HG02884 (cell line): ENCODE data around the gene ZNF718.
A peak's percentile ranks its signal among the peaks of the same experiment; 100 is the strongest.
"Not testable (repeated sequence)": the region's sequence is repeated elsewhere in the genome, so short reads cannot be mapped to it uniquely, and the experiment has no call there.

Experiments used
- ATAC-seq: cut with Tn5 transposase; IDR thresholded peaks from one replicate; pipeline ENCODE4 v1.9.1; 2021; ENCODE audit warnings: mild to moderate bottlenecking, moderate library complexity; ENCODE audit not compliant: unreplicated experiment

The ZNF718 gene

DNA sequence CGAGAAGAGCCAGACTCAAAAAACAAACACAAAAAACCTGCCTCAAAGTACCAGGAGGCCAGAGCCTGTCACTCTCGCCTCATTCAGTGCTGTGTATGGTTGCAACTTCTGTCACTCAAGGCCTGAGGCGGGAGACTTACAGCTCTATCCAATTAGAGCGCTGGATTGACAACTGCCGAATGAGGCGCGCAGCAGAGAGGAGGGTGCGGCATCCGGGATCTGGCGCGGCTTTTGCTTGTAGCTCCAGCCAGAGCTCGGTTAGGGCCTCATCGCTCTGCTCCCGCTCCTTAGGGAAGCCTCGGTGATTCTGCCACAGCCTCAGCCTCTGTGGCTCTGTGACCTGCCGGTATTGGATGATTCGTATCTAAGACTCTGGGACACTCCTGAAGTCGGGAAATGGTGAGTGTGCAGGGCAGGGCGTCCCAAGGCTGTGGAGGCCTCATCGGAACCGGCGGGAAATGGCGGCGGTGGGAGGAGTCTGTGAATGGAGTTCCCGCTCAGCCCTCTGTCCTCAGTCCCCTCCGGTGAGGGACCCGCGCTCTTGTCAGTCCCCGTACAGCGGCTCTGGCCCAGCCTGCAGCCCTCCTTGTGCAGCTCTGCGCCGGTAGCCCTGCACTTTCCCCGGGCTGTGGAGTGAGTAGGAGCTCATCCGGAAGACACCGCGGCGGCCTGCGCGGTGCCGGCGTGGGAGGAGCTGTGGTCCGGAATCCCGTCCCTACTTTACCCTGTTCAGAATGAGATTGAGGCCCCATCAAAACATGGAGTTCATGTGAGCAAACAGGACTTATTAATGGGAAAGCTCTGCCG lies at the start of gene ZNF718:
ZNF718 (plus strand) TSS at position 227 of the 807 bp plus-strand sequence; CDS start at position 397, 170 bp downstream.
- ATAC-seq = peak; percentile 97

DNA sequence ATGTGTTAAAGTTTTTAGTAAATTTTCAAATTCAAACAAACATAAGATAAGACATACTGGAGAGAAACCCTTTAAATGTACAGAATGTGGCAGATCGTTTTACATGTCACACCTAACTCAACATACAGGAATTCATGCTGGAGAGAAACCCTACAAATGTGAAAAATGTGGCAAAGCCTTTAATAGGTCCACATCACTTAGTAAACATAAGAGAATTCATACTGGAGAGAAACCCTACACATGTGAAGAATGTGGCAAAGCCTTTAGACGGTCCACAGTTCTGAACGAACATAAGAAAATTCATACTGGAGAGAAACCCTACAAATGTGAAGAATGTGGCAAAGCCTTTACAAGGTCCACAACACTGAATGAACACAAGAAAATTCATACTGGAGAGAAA lies 38.4 kb upstream of the ZNF718 start:
- ATAC-seq = no peak

DNA sequence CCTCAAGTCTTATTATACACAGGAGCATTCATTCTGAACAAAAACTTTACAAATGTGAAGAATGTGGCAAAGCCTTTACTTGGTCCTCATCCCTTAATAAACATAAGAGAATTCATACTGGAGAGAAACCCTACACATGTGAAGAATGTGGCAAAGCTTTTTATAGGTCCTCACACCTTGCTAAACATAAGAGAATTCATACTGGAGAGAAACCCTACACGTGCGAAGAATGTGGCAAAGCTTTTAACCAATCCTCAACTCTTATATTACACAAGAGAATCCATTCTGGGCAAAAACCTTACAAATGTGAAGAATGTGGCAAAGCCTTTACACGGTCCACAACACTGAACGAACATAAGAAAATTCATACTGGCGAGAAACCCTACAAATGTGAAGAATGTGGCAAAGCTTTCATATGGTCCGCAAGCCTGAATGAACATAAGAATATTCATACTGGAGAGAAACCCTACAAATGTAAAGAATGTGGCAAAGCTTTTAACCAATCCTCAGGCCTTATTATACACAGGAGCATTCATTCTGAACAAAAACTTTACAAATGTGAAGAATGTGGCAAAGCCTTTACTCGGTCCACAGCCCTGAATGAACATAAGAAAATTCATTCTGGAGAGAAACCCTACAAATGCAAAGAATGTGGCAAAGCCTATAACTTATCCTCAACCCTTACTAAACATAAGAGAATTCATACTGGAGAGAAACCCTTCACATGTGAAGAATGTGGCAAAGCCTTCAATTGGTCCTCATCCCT lies 37.6 kb upstream of the ZNF718 start:
- not testable (repeated sequence) for ATAC-seq

DNA sequence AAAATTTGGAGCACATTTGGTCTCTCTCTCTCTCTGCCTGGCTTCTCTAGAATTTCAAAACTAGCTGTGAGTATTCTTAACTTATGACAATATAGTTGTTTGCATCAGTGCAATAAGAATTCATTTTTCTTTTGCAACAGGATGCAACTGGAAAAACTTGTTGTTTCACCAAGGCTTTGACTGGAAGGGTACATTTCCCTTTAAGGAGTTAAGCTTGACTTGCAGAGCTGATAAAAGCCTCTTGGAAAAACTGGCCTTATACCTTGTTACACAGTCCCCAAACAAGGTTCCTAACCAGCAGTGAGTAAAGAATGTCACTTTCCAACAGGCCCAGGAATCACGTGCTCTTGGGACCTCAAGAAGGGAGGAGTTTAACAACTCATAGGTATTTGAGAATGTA lies 25.9 kb upstream of the ZNF718 start:
- no peak for ATAC-seq

DNA sequence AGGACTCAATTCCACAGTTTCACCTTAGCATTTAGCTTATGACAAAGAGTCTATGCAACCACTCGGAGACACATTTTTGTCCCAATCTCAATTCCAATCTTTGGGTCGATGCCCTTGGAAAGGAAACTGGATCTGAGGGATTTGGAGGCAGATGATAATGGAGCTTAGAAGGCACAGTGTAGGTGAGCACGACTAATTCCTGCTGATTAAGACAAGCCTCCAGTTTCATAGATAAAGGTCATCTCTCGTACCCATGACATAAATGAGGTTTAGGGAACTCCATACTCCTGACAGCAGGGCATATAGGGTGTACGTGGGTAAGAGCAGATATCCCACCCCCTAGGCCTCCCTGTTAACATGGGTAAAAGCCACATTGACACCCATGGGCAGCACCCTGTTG lies 24.4 kb upstream of the ZNF718 start:
- no peak for ATAC-seq

DNA sequence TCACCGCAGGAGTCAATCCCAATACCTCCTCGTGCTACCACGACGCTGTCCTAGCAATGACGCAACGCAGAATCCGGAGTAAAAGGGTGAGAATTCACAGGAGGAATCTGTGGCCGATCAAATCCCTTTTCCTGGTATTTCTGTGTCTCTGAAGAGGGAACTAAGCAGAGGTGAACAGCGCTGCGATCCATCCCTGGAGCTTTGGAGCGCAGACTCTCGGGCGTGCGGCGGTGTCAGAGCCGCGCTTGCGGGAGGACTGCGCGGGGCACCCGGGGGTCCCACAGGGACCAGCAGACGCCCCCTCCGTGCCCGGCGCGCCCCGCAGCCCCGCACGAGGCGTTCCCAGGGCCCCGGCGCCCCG lies 17.2 kb upstream of the ZNF718 start:
- no peak for ATAC-seq

DNA sequence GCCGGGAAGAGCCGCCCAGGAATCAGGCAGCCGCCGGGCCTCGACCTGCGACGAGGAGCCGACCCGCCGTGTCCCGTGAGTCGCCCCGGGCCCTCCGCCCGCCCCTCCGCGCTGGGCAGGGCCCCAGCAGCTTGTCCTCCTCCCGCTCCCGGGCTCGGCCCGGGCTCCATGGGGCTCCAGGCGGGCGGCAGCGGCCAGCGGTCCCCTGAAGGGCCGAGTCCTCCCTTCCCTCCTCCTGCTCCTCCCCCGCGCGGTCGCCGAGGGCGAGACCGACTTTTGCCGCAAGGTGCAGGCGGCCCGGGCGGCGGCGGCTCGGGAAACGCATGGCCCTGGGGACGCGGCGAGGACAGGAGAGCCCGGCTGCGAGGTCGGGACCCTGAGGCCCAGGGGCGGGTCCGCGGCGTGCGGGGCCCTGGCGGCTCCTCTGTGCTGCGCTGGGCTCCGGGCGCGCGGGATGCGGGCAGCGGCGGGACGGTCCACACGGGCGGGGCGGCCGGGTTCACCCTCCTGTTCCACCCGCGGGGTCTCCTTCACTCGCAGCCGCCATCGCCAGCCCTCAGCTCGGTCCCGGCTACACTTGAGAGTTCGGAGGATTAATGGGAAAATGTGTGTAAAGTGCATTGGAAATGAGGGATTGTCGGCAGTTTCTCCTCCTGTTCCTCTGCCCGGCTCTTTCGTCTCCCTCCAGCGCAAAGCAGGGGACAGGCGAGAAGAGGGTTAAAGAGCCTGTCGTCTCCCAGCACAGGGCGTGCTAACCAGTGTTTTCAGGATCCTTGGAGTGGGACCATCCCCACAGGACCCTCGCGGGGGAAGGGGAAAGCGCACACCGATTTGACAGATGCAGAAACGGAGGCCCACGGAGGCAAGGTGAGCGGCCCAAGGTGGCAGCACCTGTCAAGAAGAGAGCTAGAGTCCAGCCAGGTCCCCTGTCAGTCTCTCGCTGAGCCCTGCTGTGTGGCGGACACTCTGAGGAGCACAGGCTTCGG lies 16.6 kb upstream of the ZNF718 start:
- no peak for ATAC-seq

DNA sequence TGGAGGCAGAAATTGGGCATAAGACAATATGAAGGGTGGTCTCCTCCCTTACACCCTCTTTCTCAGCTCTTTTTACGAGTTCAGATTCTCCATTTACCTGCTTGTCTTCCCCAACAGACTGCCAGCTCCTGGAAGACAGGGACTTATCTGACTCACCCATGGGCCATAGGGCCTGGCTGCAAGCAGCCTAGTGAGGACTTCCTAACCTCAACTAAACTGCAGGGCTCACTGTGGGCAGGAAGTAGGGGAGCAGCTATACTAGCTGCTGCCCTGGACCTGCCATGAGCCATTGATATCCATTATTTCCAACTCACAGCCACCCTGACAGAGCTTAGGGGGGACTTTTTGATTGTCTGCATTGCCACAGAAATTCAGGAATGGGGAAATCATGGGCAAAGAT lies 11.5 kb upstream of the ZNF718 start:
- ATAC-seq = no peak

DNA sequence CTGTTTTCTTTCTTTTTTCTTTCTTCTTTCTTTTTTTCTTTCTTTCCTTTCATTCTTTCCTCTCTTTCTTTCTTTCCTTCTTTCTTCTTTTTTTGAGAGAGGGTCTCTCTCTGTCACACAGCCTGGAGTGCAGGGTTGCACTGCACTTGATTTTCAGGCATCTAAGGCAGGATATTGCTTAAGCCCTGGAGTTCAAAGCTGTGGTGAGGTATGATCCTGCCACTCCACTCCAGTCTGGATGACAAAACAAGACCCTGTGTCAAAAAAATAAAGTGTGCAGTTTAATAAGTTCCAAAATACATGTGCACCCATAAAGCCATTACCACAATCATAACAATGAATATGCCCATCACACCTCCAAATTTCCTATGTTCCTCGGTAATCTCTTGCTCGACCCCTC lies 10.6 kb upstream of the ZNF718 start:
- ATAC-seq = no peak

DNA sequence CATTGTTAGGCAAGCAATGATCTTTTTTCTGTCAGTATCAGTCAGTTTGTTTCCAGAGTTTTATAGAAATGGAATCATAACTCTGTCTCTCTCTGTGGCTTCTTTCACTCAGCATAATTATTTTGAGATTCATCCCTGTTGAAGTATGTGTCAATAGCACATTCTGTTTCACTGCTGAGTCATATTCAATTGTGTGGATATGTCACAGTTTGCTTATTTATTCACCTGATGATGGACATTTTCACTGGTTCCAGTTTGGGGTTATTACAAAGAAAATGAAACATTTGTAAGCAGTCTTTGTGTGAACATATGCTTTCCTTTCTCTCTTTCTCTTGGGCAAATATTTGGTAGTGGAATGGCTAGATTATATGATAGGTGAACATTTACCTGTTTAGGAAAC lies 10.2 kb upstream of the ZNF718 start:
- no peak for ATAC-seq

DNA sequence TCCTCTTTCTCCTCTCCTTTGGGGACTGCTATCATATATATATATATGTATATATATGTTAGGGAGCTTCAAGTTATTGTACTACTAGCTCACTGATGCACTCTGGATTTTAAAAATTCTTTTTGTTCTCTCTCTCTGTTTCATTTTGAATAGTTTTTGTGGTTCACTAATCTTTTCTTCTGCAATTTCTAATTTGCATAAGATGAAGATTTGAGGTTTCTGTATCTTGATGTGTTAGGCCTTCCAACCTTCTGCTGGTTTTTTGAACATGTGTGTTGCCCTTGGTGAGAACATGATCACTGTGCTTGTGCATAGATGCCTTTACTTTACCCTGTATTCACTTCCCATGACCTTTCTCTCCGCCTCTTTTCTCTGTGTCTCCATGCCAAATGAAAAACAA lies 7.8 kb upstream of the ZNF718 start:
- no peak for ATAC-seq

DNA sequence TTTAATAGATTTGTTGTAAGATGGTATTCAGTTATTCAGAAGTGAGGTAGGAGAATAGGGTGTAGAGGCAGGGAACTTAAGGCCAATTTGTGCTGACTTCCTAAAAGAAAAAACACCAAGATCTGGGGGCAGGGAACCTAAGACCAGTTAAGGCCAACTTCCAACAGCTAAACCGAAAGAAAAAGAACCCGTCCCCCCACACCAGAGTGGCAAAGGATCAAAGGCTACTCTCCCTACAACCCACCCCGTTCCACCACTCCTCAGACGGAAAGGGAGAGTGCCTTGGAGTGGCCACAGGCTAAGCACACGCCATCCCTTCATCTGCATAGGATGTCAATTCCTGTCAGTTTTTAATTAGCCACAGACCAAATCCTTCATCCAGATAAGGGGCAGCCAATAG lies 3.7 kb upstream of the ZNF718 start:
- no peak for ATAC-seq

DNA sequence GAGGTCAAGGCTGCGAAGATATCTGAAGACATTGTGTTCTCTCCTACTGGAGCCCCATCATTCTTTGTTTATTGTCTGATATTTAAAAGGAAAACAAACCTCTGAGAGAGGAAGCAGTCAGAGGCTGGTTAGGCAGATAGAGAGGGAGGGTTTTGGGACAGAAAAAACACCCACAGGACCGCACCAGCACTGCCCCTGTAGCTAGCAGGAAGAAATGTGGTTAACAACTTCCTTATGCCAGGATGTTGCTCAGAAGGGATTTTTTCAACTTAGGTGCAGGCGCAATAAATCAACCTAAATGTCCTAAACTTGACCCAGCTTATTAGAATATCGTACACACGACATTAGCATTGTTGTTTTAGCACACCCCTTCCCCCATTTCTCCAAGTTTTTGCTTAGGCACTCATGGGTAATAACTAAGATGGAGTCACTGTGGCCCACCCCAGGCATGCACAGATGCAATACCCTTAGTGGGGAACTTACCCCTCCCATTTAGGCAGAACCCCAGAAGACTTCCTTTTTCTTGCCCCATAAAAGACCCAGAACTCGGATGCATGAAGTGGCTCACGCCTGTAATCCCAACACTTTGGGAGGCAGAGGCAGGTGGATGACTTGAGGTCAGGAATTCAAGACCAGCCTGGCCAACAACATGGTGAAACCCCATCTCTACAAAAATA lies 2.8 kb upstream of the ZNF718 start:
- no peak for ATAC-seq

DNA sequence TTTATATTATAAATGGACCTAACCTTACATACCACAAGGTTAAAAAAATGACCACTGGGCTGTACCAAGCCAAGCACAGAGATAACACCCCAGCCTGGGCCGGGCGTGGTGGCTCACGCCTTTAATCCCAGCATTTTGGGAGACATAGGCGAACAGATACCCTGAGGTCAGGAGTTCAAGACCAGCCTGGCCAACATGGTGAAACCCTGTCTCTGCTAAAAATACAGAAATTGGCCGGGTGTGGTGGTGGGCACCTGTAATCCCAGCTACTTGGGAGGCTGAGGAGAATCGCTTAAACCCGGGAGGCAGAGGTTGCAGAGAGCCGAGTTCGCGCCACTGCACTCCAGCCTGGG lies 403 bp upstream of the ZNF718 start:
- ATAC-seq = not testable (repeated sequence)

DNA sequence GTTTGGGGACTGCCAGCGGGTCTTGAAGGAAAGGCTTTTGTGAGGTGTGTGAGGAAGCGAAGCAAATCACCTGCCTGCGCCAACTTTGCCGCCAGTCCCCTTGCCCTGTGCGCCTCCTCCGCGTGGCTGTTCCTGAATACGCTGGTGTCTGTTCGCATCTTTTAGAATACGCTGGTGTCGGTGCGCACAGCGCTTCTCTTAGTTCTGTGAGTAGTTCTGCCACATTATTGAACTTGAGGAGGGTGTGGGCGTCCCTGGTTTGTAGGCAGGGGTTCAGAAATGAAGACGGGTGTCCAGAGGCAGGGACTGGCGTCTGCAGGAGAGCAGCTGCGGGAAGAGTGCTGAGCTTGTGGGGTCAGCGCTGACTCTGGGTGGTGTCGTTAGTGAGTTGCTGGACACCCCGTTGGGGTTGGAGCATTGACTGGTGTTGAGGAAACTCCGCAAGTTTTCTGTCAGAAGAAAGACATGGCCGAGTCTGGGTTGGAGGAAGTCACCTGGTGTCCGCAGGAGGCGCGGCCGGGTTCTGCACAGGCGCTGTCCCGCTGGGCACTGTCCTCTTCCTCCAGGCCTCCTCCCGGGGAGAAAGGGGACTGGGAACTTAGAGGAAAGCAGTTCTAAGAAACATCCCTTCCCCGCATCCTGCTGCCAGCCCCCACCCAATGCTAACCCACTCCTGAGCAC lies 930 bp downstream of the ZNF718 start:
- ATAC-seq = peak; percentile 8

DNA sequence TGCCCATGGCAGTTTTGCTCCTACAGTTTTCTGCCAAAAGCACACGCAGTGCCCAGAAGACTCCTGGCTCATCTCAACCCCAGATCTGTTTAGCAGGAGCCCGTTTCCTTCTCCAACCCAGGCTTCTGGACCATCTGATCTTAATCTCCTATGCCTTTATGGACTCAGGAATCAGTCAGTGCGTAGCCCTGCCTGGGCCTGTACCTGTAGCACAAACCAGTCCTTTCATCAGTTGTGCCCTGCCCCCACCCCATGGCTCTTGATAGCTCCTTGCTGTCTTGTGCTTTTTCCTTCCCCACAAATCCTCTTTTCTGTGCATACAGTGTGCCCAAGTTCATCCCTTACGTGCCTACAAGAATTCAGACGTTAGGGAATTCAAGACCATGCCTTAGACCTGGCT lies 1.5 kb downstream of the ZNF718 start:
- no peak for ATAC-seq

DNA sequence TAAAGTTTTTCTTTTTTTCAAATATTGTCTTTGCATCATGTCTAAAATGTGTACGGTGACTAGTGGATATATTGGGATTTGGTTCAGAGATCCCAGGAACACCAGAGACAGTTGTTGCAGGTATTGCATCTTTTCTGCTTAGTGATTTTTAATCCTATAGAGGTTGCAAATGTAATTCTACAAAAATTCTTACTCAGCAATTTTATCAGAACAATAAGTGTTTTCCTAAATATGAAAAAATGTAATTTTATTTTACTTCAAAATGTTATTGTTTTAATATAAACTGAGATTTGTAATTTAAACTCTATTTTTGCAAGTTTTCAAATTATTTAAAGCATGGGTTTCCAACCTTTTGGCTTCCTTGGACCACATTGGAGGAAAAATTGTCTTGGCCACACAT lies 8.2 kb downstream of the ZNF718 start:
- ATAC-seq = no peak

DNA sequence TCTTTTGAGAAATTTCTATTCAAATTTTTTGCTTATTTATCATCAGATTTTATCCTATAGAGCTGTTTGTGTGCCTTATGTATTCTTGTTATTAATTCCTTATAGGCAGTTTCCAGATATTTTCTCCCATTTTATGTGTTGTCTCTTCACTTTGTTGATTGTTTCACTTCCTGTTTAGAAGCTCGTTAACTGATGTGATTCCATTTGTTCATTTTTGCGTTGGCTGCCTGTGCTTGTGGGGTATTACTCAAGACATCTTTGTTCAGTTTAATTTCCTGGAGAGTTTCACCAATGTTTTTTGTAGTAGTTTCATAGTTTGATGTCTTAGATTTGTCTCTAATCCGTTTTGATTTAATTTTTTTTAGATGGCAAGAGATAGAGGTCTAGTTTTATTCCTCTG lies 14.6 kb downstream of the ZNF718 start:
- no peak for ATAC-seq

DNA sequence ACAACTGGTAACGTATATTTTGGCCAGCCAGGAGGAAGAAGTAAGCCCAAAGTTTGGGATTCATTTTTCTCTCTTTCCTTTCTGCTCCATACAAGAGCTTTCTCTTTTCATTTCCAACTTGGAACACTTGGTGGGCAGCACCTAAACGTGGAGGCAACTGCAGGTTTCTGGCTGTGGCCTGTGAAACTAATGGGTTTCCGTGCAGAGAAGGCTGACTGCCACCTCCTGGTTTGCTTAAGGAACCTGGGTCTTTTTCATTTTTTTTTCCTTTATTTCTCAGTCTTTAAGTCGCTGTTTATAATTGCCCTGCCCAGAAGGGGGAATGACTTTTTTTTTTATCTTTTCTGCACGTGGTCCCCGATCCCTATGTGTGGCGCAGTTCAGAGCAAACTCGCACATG lies 15.4 kb downstream of the ZNF718 start:
- ATAC-seq = no peak

DNA sequence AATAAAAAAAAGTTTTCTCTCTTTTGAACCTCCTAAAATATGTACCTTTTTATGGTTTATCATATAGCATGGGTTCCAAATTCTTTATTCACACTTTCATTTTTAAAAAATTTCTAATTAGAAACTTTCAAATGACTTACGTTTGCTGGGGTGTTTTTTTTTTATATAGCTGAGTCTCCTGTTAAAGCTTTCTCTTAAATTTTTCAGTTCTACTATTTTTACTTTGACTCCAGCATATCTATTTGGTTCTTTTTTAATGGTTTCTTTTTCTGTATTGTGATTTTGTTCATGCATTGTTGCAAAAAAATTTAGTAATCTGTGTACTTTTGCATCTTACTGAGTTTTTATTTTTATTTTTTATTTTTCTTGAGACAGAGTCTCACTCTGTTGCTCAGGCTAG lies 22.3 kb downstream of the ZNF718 start:
- no peak for ATAC-seq
